ENCODE measurements around the gene USP36. TPM values are rescaled to one million over a fixed set of nuclear protein-coding genes. Genes with fewer than 3 reads are reported as not detected.

The USP36 gene
- total RNA-seq, 1 donor from 2014 or later, result 107 TPM

- no peak for ATAC-seq (ENCODE audit: low read depth)
- TF ChIP-seq CTCF (IDR thresholded peaks at IDR 0.05), result no peak
- ChIA-PET CTCF (interaction anchor here (0.9 to 1.7 kb wide), 2 partner anchors 23 to 346 kb away, joined by 3 to 7 read pairs; no protein-coding TSS in a partner anchor), POLR2A (no interaction called here)
- Mint-ChIP-seq H3K27ac (no peak overlapping the region), H3K4me3 (no peak overlapping the region), H3K9me3 (no peaks in the 10 kb centered on the region), H3K4me1 (peaks cover 34% of the 10 kb centered on the region), H3K36me3 (ENCODE audit: low read depth) (peaks cover 12% of the 10 kb centered on the region), H3K27me3 (no peaks in the 10 kb centered on the region)
- intact Hi-C loops (cut with micrococcal nuclease), result loop anchor here (1.0 to 5.0 kb wide), 3 partner anchors 136 to 396 kb away; no protein-coding TSS in a partner anchor
- peak; percentile 27 for DNase-seq
These were observed 2.4 kb upstream of the USP36 start for GRCh38 chr17:78842881-78843565.

- no peak for DNase-seq
- POLR2A ChIA-PET, result interaction anchor here (0.6 to 1.2 kb wide), 5 partner anchors 43 to 534 kb away, joined by 3 to 8 read pairs (median 3); no protein-coding TSS in a partner anchor
- intact Hi-C loops (cut with micrococcal nuclease), result loop anchor here (1.0 to 5.0 kb wide), 8 partner anchors 48 to 1752 kb away; partner anchors contain the start of genes CYTH1, SEC14L1 and SOCS3
- Mint-ChIP-seq H3K4me3 (peak overlapping the region; percentile 93), H3K36me3 (ENCODE audit: low read depth) (peaks cover 36% of the 10 kb centered on the region), H3K27me3 (no peaks in the 10 kb centered on the region), H3K4me1 (peaks cover 42% of the 10 kb centered on the region), H3K9me3 (no peaks in the 10 kb centered on the region), H3K27ac (peak overlapping the region; percentile 94)
- TF ChIP-seq CTCF (IDR thresholded peaks at IDR 0.05), result no peak
- ATAC-seq (ENCODE audit: low read depth), result no peak
- CTCF ChIA-PET, result no interaction called here
These were observed 159 bp downstream of the USP36 start for GRCh38 chr17:78840530-78840779.

GRCh38 chr17:78839762-78840529, 668 bp downstream of the USP36 start:
- Mint-ChIP-seq H3K27ac (peak overlapping the region; percentile 89), H3K36me3 (ENCODE audit: low read depth) (peaks cover 41% of the 10 kb centered on the region), H3K9me3 (no peaks in the 10 kb centered on the region), H3K27me3 (no peaks in the 10 kb centered on the region), H3K4me1 (peaks cover 42% of the 10 kb centered on the region), H3K4me3 (peak overlapping the region; percentile 93)
- ChIA-PET POLR2A (interaction anchor here (0.6 to 1.2 kb wide), 4 partner anchors 43 to 535 kb away, joined by 3 to 5 read pairs (median 3); no protein-coding TSS in a partner anchor), CTCF (no interaction called here)
- intact Hi-C loops (cut with micrococcal nuclease), result loop anchor here (1.0 to 5.0 kb wide), 8 partner anchors 49 to 1751 kb away; partner anchors contain the start of genes CYTH1, SEC14L1 and SOCS3
- DNase-seq, result no peak
- peak; percentile 8 for ATAC-seq (ENCODE audit: low read depth)
- no peak for TF ChIP-seq CTCF (IDR thresholded peaks at IDR 0.05)

DNA sequence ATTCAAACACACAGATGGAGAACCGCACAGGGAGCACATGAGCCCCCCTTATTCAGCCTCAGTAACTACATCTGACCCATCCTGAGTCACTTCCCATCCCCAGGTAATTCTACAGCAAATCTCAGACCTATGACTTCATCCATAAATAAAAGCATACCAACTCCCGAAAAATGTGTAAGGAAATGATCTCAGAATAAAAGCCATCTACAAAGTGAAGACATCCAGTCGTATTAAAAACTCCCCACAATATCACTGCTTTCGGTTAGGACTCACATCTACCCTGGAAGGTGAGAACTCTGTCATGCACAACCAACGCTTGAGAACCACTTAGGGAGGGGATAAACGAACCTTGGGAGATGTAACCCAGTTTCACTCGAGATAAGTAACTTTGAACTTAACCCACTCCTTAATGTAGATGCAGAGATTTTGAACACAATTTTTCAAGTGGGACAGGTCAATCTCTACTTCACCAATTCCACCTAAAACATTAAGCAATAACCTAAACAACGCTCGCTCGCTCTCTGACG, 1.3 kb downstream of the USP36 start:
- ATAC-seq (ENCODE audit: low read depth) (no peak), DNase-seq (no peak)
- peak overlapping the region; percentile 93 for H3K4me3 Mint-ChIP-seq

More for the DNA sequence above, 1.3 kb downstream of the USP36 start:
- ChIA-PET POLR2A (interaction anchor here (0.6 kb wide), 1 partner anchor 408 kb away, joined by 3 read pairs; no protein-coding TSS in a partner anchor), CTCF (no interaction called here)
- H3K27ac Mint-ChIP-seq, result peak overlapping the region; percentile 89
- H3K36me3 Mint-ChIP-seq (ENCODE audit: low read depth), result peaks cover 46% of the 10 kb centered on the region
- no peaks in the 10 kb centered on the region for H3K9me3 Mint-ChIP-seq
- intact Hi-C loops (cut with micrococcal nuclease), result no loop called here
- H3K27me3 Mint-ChIP-seq, result no peaks in the 10 kb centered on the region
- peaks cover 39% of the 10 kb centered on the region for H3K4me1 Mint-ChIP-seq
- no peak for TF ChIP-seq CTCF (IDR thresholded peaks at IDR 0.05)
